ENCODE measurements around the gene MMP17. TPM values are rescaled to one million over a fixed set of nuclear protein-coding genes. Genes with fewer than 3 reads are reported as not detected.

Gene MMP17
- total RNA-seq, 2 experiments from 2014 or later = 0.48 to 1.1 TPM

GRCh38 chr12:131896080-131896810 lies 68.1 kb downstream of the MMP17 start:
- ChIA-PET CTCF (no interaction called here), POLR2A (interaction anchor here (0.8 to 3.9 kb wide), 5 partner anchors 9 to 180 kb away, joined by 3 to 31 read pairs (median 3); partner anchors contain the start of genes EP400 and PUS1)
- no peak overlapping the region for H3K27ac Mint-ChIP-seq

GRCh38 chr12:131896811-131897270 lies 68.6 kb downstream of the MMP17 start:
- H3K27me3 Mint-ChIP-seq = no peaks in the 10 kb centered on the region
- peak overlapping the region; percentile 86 for H3K4me3 Mint-ChIP-seq
- CTCF ChIA-PET = no interaction called here
- no peaks in the 10 kb centered on the region for H3K36me3 Mint-ChIP-seq (ENCODE audit: low read depth)
- H3K9me3 Mint-ChIP-seq = no peaks in the 10 kb centered on the region
- H3K27ac Mint-ChIP-seq = peak overlapping the region; percentile 26
- POLR2A ChIA-PET = interaction anchor here (0.8 to 3.9 kb wide), 5 partner anchors 10 to 181 kb away, joined by 3 to 31 read pairs (median 3); partner anchors contain the start of genes EP400 and PUS1
- H3K4me1 Mint-ChIP-seq = peaks cover 26% of the 10 kb centered on the region
- no peak for DNase-seq

More at GRCh38 chr12:131896080-131896810, 68.1 kb downstream of the MMP17 start:
- Mint-ChIP-seq H3K36me3 (ENCODE audit: low read depth) (no peaks in the 10 kb centered on the region), H3K4me1 (peaks cover 26% of the 10 kb centered on the region), H3K9me3 (no peaks in the 10 kb centered on the region), H3K27me3 (no peaks in the 10 kb centered on the region), H3K4me3 (peak overlapping the region; percentile 86)
- DNase-seq = peak; percentile 77

- Mint-ChIP-seq H3K36me3 (ENCODE audit: low read depth) (no peaks in the 10 kb centered on the region), H3K27ac (no peak overlapping the region), H3K9me3 (no peaks in the 10 kb centered on the region), H3K27me3 (no peaks in the 10 kb centered on the region), H3K4me1 (peaks cover 26% of the 10 kb centered on the region), H3K4me3 (peak overlapping the region; percentile 86)
- ChIA-PET CTCF (no interaction called here), POLR2A (interaction anchor here (0.8 to 3.9 kb wide), 3 partner anchors 15 to 32 kb away, joined by 3 to 31 read pairs (median 3); partner anchors contain the start of gene PUS1)
- DNase-seq = no peak
Measured at GRCh38 chr12:131897276-131897675, 69.1 kb downstream of the MMP17 start.

GRCh38 chr12:131897875-131898274 lies 69.7 kb downstream of the MMP17 start:
- Mint-ChIP-seq H3K9me3 (no peaks in the 10 kb centered on the region), H3K4me3 (no peak overlapping the region), H3K4me1 (peaks cover 26% of the 10 kb centered on the region), H3K36me3 (ENCODE audit: low read depth) (no peaks in the 10 kb centered on the region), H3K27ac (no peak overlapping the region), H3K27me3 (no peaks in the 10 kb centered on the region)
- ChIA-PET CTCF (no interaction called here), POLR2A (interaction anchor here (0.8 to 3.9 kb wide), 2 partner anchors 27 to 31 kb away, joined by 3 to 31 read pairs; partner anchors contain the start of gene PUS1)
- DNase-seq = no peak

GRCh38 chr12:131900397-131900796 lies 72.2 kb downstream of the MMP17 start:
- POLR2A ChIA-PET = interaction anchor here (0.6 kb wide), 1 partner anchor 164 kb away, joined by 3 read pairs; no protein-coding TSS in a partner anchor

More at GRCh38 chr12:131900397-131900796, 72.2 kb downstream of the MMP17 start:
- Mint-ChIP-seq H3K27me3 (no peaks in the 10 kb centered on the region), H3K36me3 (ENCODE audit: low read depth) (no peaks in the 10 kb centered on the region), H3K4me3 (no peak overlapping the region), H3K9me3 (no peaks in the 10 kb centered on the region), H3K27ac (no peak overlapping the region), H3K4me1 (peaks cover 22% of the 10 kb centered on the region)
- CTCF ChIA-PET = interaction anchor here (0.7 to 1.0 kb wide), 2 partner anchors 49 to 140 kb away, joined by 3 read pairs; no protein-coding TSS in a partner anchor
- no peak for DNase-seq

Other genes with a start within 250 kb of the MMP17 start
- 10 to 100 TPM; 43.7 to 48.0 TPM for gene SFSWAP, start 117.3 kb upstream of the MMP17 start, total RNA-seq
- gene ULK1, start 66.2 kb downstream of the MMP17 start, total RNA-seq = 10 to 100 TPM; 35.2 to 42.2 TPM
- gene PUS1, start 100.9 kb downstream of the MMP17 start, total RNA-seq = 10 to 100 TPM; 32.9 to 34.7 TPM
- 10 to 100 TPM; 42.2 to 43.4 TPM for gene EP400, start 121.5 kb downstream of the MMP17 start, total RNA-seq

All from activated CD4-positive, alpha-beta memory T cell treated with anti-CD3 and anti-CD28 coated beads, Interleukin-2, amount 10 ng/mL, durations not matched to agents 7 days and 5 days (primary cell).